Activated effector memory CD4-positive, alpha-beta T cell treated with Interleukin-2 at 50 U/mL for 16 hours (primary cell): ENCODE results near the gene ANKRD63.

Experiments used
- DNase-seq: peaks from one replicate; pipeline ENCODE4 v3.0.0-alpha.2; 2020

ANKRD63 gene

GRCh38 chr15:40312370-40313158 lies 29.7 kb upstream of the ANKRD63 start:
- no peak for DNase-seq

GRCh38 chr15:40310993-40311392 lies 28.1 kb upstream of the ANKRD63 start:
- no peak for DNase-seq

DNA sequence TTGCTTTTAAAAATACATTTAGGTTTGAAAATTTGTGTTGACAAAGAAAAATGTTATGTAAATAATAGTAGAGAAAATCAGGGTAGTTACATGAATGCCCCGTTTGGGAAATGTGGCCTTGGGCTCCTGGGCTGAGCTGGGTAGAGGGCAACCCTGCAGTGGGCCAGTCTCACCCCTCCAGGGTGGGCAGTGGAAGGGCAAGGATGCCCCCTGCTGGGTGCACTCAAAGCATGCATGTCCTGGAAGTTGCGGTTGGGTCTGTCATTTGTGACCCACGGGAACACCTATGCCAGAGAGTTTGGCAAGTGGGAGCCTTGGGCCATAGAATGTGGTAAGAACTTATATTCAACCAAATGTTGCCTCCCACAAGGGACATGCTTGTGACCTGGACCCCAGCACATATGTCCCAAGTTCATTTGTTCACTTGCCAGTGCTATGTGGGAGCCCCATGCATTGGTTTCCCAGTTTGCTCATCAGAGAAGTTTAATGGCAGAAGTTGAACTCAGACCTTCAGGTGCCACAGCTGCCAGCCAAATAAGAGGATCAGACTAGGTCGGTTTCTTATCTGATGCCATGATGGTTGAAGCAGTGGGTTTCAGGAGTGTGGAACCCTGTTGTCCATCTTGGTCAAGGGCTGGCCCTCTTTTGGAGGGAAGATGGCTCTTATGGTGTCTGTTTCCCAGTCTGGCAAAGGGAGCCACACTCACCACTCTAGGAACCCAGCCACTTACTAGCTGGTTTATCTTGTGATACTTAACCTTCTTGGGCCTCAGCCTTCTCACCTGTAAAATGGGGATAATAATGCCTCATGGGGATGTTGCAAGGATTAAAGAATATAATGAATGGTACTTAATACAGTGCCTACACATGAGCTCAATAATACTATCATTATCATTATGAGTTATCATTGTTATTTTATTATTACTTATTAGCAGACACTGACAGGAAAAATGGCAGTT lies 27.4 kb upstream of the ANKRD63 start:
- peak; percentile 46 for DNase-seq

- no peak for DNase-seq
These were observed 26.5 kb upstream of the ANKRD63 start for GRCh38 chr15:40309344-40309862.

GRCh38 chr15:40307421-40308211 lies 24.8 kb upstream of the ANKRD63 start, which contains the start of gene PLCB2:
TSS of gene PLCB2 (minus strand) at chr15:40307935. CDS start at chr15:40307672, 263 bp downstream.
- peak; percentile 68 for DNase-seq

DNA sequence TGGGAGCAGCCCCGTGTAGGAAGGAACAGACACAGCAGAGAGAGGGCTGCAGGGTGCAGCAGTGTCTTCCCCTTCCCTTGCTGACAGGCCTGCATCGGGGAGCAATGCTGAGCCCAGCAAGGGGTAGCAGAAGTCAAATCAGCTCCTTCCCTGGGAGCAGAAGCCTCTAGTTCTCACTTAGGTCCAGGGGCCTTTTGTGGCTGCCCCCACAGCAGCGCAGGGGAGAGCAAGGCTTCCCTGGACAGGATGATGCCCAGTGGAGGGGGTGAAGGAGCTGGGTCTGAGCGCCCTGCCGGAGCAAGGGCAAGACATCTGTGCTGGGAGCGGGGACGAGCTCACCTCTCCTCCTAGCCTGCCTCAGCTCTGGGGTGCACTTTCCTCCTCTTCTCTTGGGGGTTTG lies 24.0 kb upstream of the ANKRD63 start:
- DNase-seq, result no peak

- DNase-seq, result no peak
These were observed 23.5 kb upstream of the ANKRD63 start for GRCh38 chr15:40306371-40306770.

GRCh38 chr15:40305281-40305680 lies 22.4 kb upstream of the ANKRD63 start:
- DNase-seq, result no peak

GRCh38 chr15:40303576-40303975 lies 20.7 kb upstream of the ANKRD63 start:
- DNase-seq, result no peak

DNA sequence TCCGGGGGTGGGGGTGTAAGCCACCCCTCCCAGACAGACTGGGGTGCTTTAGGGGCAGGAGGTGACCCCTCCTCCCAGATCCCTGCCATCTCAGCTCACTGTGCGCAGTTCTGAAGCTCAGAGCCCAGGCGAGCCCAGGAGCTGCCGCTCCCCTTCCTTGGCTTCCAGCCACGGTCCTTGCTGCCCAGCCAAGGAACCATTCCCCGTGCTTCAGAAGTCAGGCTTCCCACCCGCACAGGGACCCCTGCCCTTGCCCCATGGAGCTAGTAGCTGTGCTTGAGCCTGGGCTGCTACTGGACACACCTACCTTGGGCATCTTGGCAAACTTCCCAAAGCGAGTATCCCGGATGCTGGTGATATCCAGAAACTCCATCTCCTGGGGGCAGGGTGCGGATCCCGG lies 20.1 kb upstream of the ANKRD63 start:
- DNase-seq, result no peak

DNA sequence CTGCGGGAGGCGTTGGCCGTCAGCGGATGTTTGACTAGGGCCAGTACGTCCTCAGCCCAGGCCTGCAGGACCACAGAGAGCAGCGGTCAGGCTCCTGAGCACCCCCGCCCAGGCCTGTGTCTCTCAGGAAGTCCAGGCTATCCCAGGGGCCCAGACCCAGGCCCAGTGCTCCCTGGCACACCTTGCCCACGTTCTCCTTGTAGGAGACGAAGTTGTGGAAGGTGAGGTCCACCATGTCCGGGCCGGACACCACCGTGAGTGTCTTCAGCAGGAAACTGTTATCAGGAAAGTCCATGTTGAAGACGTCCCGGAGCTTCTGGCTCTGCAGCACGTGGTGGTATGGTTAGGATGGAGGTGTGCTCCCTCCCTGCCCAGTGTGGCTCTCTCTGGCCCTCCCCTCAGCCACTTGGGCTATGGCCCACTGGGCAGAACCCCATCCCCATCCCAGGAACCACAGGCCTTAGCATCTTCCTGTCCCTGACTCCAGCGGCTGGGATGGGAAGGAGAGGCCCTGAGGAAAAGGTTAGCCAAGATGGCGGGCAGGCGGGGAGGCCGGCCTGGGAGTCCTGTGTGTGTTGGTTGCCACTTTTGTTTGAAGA lies 19.5 kb upstream of the ANKRD63 start:
- DNase-seq, result no peak

DNA sequence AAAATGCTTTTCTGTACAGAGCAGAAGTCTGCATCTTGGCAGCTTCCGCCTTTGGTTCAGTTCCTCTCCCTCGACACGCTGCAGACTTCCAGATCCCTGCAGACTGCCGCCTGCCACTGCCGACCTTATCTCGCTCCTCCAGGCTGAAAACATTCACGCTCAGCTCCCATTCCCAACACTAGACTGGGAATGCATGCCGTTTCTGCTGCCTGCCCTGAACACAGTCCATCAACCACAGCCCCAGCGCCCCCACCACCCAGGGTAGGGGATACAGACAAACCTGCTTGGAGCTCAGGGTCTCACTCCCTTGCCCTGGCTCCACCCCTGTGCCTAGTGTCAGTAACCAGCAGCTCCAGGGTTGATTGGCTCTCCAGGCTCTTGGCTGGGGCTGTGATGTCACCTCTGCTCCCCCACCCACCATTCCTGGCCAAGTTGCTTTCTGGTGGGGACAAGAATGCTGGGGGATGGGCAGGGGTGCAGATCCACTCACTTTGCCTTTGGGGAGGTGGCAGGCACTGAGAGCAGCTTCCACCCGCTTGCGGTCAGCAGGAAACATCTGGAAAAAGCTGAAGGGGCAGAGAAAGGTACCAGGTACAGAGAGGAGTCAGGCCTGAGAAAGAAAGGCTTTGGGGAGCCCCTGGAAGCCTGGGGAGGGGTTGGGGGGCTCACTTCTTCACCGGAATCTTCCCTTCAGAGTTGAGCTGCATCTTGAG lies 18.8 kb upstream of the ANKRD63 start:
- no peak for DNase-seq

- DNase-seq, result no peak
These were observed 17.9 kb upstream of the ANKRD63 start for GRCh38 chr15:40300771-40301170.

DNA sequence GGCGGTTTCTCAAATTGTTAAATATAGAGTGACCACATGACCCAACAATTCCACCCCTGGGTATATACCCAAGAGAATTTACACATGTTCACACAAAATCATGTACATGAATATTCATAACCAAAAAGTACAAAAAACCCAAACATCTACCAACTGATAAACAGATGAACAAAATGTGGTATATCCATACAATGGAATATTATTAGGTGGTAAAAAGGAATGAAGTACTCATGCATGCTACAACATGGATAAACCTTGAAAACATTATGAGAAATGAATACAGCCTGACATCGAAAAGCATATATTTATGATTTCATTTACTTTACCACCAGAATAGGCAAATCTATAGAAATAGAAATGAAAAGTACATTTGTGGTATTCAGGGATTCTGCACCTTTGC lies 17.5 kb upstream of the ANKRD63 start:
- DNase-seq, result no peak

- DNase-seq, result no peak
These were observed 15.5 kb upstream of the ANKRD63 start for GRCh38 chr15:40298216-40298935.

DNA sequence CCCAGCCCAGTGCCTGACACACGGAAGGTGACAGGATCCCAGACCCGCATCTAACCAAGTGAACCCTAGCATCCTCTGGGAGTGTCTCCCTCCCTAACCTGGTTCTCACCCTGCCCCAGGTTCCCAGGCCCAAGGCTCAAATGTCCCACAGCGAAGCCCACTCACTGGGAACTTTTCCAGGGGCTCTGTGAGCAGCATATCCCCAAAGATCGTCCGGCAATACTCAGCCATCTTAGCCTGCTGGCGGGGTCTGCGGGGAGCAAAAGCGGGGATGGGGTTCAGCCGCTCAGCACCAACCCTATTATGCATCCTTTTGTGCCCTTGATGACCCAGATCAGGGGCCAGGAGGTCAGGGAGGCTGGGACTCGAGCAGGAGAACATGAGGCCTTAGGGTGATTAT lies 14.5 kb upstream of the ANKRD63 start:
- no peak for DNase-seq

DNA sequence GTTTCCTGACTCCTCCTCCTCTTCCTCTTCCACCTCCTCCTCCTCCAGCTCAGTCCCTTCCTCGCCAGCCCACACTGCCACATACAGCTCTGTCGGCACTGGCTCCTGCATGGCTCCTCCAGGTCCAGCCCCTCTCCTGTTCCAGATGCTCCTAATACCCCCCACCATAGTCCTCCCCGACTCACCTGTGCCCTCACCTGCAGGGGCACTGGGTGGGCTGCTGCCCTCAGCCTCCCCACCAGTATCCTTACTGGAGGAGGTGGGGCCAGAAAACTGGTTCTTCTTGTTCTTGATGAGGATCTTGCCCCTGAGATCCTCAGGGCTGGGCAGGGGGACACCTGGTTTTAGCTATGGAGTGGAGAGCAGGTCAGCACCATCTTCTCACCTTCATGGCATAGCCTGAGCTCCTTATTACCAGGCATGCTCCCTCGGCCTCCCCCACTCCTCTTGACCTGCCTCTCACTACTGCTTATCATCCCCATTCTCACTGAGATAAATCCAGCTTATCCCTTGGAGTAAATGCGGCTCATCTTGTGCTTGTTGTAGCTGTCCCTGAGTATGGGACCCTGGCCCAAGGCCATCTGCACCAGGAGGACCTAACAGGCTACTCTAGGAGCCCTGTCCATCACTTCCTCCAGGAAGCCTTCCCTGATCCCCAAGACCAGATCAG lies 13.8 kb upstream of the ANKRD63 start:
- DNase-seq, result no peak

GRCh38 chr15:40295877-40296560 lies 13.2 kb upstream of the ANKRD63 start:
- DNase-seq, result no peak

DNA sequence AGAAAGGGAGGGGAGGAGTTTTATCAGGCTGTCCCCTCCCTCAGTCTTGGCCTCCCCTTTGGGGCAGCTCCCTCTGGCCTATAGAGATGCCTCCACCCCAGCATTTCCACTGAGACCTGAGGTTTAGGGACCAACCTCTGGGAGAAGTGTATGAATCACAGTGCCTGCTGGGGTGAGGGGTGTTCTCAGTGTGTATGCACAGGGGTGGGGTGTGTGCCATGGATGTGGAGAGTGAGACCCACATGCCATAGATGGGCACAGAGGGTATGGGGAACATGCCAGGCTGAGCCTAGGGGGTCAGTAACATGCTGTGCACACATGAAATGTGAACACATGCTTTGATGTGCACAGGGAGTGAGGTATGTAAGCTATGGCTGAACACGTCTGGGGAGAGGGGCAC lies 12.4 kb upstream of the ANKRD63 start:
- no peak for DNase-seq
